ENCODE results near the gene IGBP1. TPM values are rescaled to one million over a fixed set of nuclear protein-coding genes. Genes with fewer than 3 reads are reported as not detected.

The IGBP1 gene
- total RNA-seq, 2 experiments from 2014 or later: 63.7 to 64.4 TPM

DNA sequence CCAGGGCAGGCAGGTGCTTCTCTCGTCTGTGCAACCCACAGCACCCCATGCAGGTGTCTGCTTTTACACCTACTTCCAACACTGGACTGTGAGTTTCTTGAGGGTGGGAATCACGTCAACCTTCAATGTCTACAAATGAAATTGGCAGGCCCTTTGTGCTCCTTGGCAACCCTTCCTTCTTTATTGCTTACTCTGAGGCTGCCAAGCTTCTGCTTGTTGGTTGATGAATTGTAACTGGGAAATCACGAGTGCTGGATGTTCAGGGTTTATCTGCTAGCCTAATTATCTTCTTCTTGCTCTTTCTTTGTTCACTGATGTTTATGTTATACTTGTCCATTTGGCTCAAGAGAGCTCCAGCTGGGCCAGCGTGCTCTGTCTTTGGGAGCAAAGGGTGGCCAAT, 41.5 kb downstream of the IGBP1 start:
- Histone ChIP-seq H3K27ac (ENCODE audit: low read depth in 1 of 2, low read length in 2 of 2) (no peak overlapping the region), H3K4me1 (ENCODE audit: insufficient read depth, low read length) (no peaks in the 10 kb centered on the region), H3K4me3 (ENCODE audit: low read length) (no peak overlapping the region), H3K27me3 (ENCODE audit: control insufficient read depth in 1 of 2, insufficient read depth in 2 of 2, low read length in 2 of 2) (no peaks in the 10 kb centered on the region), H3K9me3 (ENCODE audit: control insufficient read depth in 1 of 2, insufficient read depth in 1 of 2, low read length in 2 of 2) (no peaks in the 10 kb centered on the region), H3K36me3 (ENCODE audit: insufficient read depth, low read length) (no peaks in the 10 kb centered on the region)
- intact Hi-C loops (cut with DNase I, micrococcal nuclease): no loop called here
- ChIA-PET POLR2A (no interaction called here), CTCF (no interaction called here)
- no peaks in the 10 kb centered on the region for H3K36me3 Mint-ChIP-seq (ENCODE audit: low read depth)
- ATAC-seq (ENCODE audit: poor library complexity) (no peak), DNase-seq (no peak)
- no peaks in the 10 kb centered on the region for H3K4me1 Mint-ChIP-seq (ENCODE audit: low read depth)
- TF ChIP-seq, protein P1, sequence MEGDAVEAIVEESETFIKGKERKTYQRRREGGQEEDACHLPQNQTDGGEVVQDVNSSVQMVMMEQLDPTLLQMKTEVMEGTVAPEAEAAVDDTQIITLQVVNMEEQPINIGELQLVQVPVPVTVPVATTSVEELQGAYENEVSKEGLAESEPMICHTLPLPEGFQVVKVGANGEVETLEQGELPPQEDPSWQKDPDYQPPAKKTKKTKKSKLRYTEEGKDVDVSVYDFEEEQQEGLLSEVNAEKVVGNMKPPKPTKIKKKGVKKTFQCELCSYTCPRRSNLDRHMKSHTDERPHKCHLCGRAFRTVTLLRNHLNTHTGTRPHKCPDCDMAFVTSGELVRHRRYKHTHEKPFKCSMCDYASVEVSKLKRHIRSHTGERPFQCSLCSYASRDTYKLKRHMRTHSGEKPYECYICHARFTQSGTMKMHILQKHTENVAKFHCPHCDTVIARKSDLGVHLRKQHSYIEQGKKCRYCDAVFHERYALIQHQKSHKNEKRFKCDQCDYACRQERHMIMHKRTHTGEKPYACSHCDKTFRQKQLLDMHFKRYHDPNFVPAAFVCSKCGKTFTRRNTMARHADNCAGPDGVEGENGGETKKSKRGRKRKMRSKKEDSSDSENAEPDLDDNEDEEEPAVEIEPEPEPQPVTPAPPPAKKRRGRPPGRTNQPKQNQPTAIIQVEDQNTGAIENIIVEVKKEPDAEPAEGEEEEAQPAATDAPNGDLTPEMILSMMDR (IDR thresholded peaks at IDR 0.05): no peak
- H3K9me3 Mint-ChIP-seq: no peaks in the 10 kb centered on the region
- H3K27ac Mint-ChIP-seq: no peak overlapping the region
- no peaks in the 10 kb centered on the region for H3K27me3 Mint-ChIP-seq
- H3K4me3 Mint-ChIP-seq: no peak overlapping the region

DNA sequence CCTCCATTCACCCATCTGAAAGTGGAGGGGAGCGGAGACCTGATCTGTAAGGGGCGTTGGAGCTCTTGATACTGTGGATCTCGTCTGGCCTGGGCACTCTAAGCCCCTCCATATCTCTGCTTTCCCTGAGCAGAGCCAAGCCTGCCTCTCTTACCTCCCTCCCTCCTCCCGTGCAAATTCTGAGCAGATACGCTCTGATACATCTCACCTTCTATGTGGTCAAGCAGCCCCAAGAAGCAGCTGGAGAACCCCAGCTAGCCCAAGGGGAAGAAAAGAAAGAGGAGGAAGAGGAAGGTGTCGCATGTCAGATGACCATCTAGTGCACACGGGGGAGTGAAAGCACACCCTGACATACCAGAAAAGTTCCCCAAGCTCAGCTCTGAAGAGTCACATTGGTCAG, 42.1 kb downstream of the IGBP1 start:
- ChIA-PET POLR2A (no interaction called here), CTCF (no interaction called here)
- no peaks in the 10 kb centered on the region for H3K36me3 ChIP-seq (ENCODE audit: insufficient read depth, low read length)
- TF ChIP-seq, protein P1 (IDR thresholded peaks at IDR 0.05): no peak
- Mint-ChIP-seq H3K4me3 (no peak overlapping the region), H3K27me3 (no peaks in the 10 kb centered on the region), H3K27ac (no peak overlapping the region), H3K4me1 (ENCODE audit: low read depth) (no peaks in the 10 kb centered on the region), H3K9me3 (no peaks in the 10 kb centered on the region), H3K36me3 (ENCODE audit: low read depth) (no peaks in the 10 kb centered on the region)
- ATAC-seq (ENCODE audit: poor library complexity) (no peak), DNase-seq (no peak)
- no peaks in the 10 kb centered on the region for H3K4me1 ChIP-seq (ENCODE audit: insufficient read depth, low read length)
- H3K27ac ChIP-seq (ENCODE audit: low read depth in 1 of 2, low read length in 2 of 2): no peak overlapping the region
- intact Hi-C loops (cut with DNase I, micrococcal nuclease): no loop called here
- no peaks in the 10 kb centered on the region for H3K9me3 ChIP-seq (ENCODE audit: control insufficient read depth in 1 of 2, insufficient read depth in 1 of 2, low read length in 2 of 2)
- H3K27me3 ChIP-seq (ENCODE audit: control insufficient read depth in 1 of 2, insufficient read depth in 2 of 2, low read length in 2 of 2): no peaks in the 10 kb centered on the region
- no peak overlapping the region for H3K4me3 ChIP-seq (ENCODE audit: low read length)

DNA sequence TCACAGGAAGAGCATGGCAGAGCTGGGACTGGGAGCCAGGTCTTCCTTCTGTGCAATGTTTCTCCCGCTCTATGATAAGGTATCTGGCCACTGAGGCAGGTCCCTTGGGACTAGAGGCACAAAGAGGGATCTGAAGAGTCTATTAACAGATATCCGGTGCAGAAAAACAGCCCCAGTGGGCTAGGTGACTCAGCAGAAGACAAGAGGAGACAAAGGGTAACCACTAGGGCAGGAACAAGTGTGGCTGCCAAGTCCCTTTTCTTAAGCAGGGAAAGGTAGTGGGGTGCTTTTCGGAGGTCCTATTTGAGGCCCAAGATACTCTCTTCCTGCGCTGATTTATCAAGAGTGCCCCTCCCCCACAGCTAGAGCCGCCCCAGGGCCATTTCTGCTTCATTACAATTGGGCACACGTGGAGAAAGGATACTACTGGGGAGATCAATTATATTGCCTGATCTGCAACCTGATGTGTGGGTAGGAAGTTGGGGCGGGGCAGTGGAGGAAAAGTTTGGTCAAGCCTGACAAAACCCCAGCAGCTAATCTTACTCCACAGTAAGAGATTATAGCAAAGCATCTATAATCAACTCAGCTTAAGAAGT, 43.8 kb downstream of the IGBP1 start, which contains the start of gene DGAT2L6:
Gene DGAT2L6, plus strand, starts transcription at position 546 of the 596 bp plus-strand sequence. CDS start 100 bp downstream, outside the sequence.
- TF ChIP-seq, protein P1 (IDR thresholded peaks at IDR 0.05): no peak
- H3K4me1 ChIP-seq (ENCODE audit: insufficient read depth, low read length): no peaks in the 10 kb centered on the region
- no peaks in the 10 kb centered on the region for H3K36me3 ChIP-seq (ENCODE audit: insufficient read depth, low read length)
- ATAC-seq (ENCODE audit: poor library complexity): no peak
- no peak within 1 kb of the TSS for H3K4me3 Mint-ChIP-seq
- intact Hi-C loops (cut with DNase I, micrococcal nuclease): no loop called here
- no peak for DNase-seq
- H3K9me3 Mint-ChIP-seq: no peaks in the 10 kb centered on the region
- no peak within 1 kb of the TSS for H3K27ac Mint-ChIP-seq
- ChIA-PET CTCF (no interaction called here), POLR2A (no interaction called here)
- H3K27ac ChIP-seq (ENCODE audit: low read depth in 1 of 2, low read length in 2 of 2): no peak within 1 kb of the TSS
- no peaks in the 10 kb centered on the region for H3K27me3 ChIP-seq (ENCODE audit: control insufficient read depth in 1 of 2, insufficient read depth in 2 of 2, low read length in 2 of 2)
- no peaks in the 10 kb centered on the region for H3K27me3 Mint-ChIP-seq
- no peaks in the 10 kb centered on the region for H3K9me3 ChIP-seq (ENCODE audit: control insufficient read depth in 1 of 2, insufficient read depth in 1 of 2, low read length in 2 of 2)
- H3K36me3 Mint-ChIP-seq (ENCODE audit: low read depth): no peaks in the 10 kb centered on the region
- H3K4me3 ChIP-seq (ENCODE audit: low read length): no peak within 1 kb of the TSS
- no peaks in the 10 kb centered on the region for H3K4me1 Mint-ChIP-seq (ENCODE audit: low read depth)

Data from CD4-positive, alpha-beta T cell (primary cell).